ENCODE measurements around the gene FES.

FES gene

GRCh38 chr15:90851114-90851513, 33.2 kb upstream of the FES start:
- H3K4me3 ChIP-seq (ENCODE audit: low read depth, low read length): no peak overlapping the region
- no peak for TF ChIP-seq POLR2A (IDR thresholded peaks at IDR 0.05; ENCODE audit: extremely low read depth, insufficient read length)
- no peak for TF ChIP-seq MAX (IDR thresholded peaks at IDR 0.05; ENCODE audit: low read depth, low read length)
- no peak for TF ChIP-seq CTCF (IDR thresholded peaks at IDR 0.05; ENCODE audit: low read depth, low read length)
- no peak for TF ChIP-seq MYC (IDR thresholded peaks at IDR 0.05; ENCODE audit: low read depth, low read length)
- no peak for DNase-seq (ENCODE audit: low read depth)

GRCh38 chr15:90851940-90852339, 32.4 kb upstream of the FES start:
- TF ChIP-seq MYC (IDR thresholded peaks at IDR 0.05; ENCODE audit: low read depth, low read length) (no peak), POLR2A (IDR thresholded peaks at IDR 0.05; ENCODE audit: extremely low read depth, insufficient read length) (no peak), CTCF (IDR thresholded peaks at IDR 0.05; ENCODE audit: low read depth, low read length) (no peak), MAX (IDR thresholded peaks at IDR 0.05; ENCODE audit: low read depth, low read length) (no peak)

GRCh38 chr15:90855139-90855538, 29.2 kb upstream of the FES start:
- H3K4me3 ChIP-seq (ENCODE audit: low read depth, low read length): no peak overlapping the region
- no peak for DNase-seq (ENCODE audit: low read depth)
- TF ChIP-seq POLR2A (IDR thresholded peaks at IDR 0.05; ENCODE audit: extremely low read depth, insufficient read length) (no peak), CTCF (IDR thresholded peaks at IDR 0.05; ENCODE audit: low read depth, low read length) (no peak), MAX (IDR thresholded peaks at IDR 0.05; ENCODE audit: low read depth, low read length) (no peak), MYC (IDR thresholded peaks at IDR 0.05; ENCODE audit: low read depth, low read length) (no peak)

More at GRCh38 chr15:90851940-90852339, 32.4 kb upstream of the FES start:
- H3K4me3 ChIP-seq (ENCODE audit: low read depth, low read length): no peak overlapping the region
- DNase-seq (ENCODE audit: low read depth): no peak

- TF ChIP-seq CTCF (IDR thresholded peaks at IDR 0.05; ENCODE audit: low read depth, low read length) (no peak), MYC (IDR thresholded peaks at IDR 0.05; ENCODE audit: low read depth, low read length) (no peak), MAX (IDR thresholded peaks at IDR 0.05; ENCODE audit: low read depth, low read length) (no peak), POLR2A (IDR thresholded peaks at IDR 0.05; ENCODE audit: extremely low read depth, insufficient read length) (no peak)
- DNase-seq (ENCODE audit: low read depth): no peak
- H3K4me3 ChIP-seq (ENCODE audit: low read depth, low read length): no peak overlapping the region
Observed at GRCh38 chr15:90857337-90857736, 27.0 kb upstream of the FES start.

GRCh38 chr15:90857883-90858443, 26.3 kb upstream of the FES start:
- no peak overlapping the region for H3K4me3 ChIP-seq (ENCODE audit: low read depth, low read length)
- no peak for DNase-seq (ENCODE audit: low read depth)
- TF ChIP-seq CTCF (IDR thresholded peaks at IDR 0.05; ENCODE audit: low read depth, low read length) (no peak), POLR2A (IDR thresholded peaks at IDR 0.05; ENCODE audit: extremely low read depth, insufficient read length) (no peak), MAX (IDR thresholded peaks at IDR 0.05; ENCODE audit: low read depth, low read length) (no peak), MYC (IDR thresholded peaks at IDR 0.05; ENCODE audit: low read depth, low read length) (no peak)

Data from NB4 (cell line).